GM18505 (cell line): ENCODE data around the gene OSBPL2.
A peak's percentile ranks its signal among the peaks of the same experiment; 100 is the strongest.

ENCODE experiments used
- ATAC-seq: cut with Tn5 transposase; IDR thresholded peaks from one replicate; pipeline ENCODE4 v1.9.1; 2021; ENCODE audit not compliant: unreplicated experiment
- POLR2A ChIP-seq: IDR thresholded peaks from 4 replicates; pipeline ENCODE4 v1.6.1; 2011; ENCODE audit warnings: borderline replicate concordance; ENCODE audit not compliant: insufficient read depth, insufficient read length; ENCODE audit errors: extremely low read depth

The OSBPL2 gene

DNA sequence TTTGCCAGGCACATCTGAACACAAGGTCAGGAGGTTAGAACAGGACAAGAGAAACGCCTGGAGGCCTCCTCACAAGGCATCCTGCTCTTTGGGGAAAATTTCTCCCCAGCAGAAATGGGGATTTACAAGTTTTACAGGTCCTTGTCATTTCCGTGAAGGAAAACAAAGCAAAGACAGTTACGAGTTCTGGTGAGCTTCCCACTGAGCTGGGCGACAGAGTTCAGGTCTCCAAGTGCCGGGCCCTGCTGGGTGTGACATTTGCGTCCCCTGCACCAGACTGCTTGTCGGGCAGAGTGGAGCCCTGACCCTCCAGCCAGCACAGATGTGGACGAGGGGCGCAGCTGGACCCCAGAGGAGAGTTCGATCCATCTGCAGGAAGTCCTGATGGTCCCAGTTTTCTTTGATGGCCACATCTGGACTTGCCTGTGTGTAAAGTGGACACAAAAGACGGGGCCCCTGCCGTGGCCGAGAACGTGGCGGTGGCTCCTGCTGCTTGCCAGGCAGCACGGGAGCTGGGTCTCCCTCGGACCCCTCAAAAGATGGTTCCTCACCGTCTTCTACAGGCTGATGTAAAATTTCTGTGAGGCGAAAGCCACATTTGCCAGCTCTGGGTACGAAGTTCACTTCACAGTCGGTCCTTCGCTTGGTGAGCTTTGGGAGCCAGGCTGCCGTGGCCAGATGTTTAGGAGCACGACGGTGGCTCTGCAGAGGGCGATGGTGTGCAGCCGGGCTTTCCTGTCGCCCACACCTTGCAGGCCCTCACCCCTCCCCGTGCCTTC lies 59.3 kb downstream of the OSBPL2 start:
- TF ChIP-seq POLR2A: no peak
- no peak for ATAC-seq

DNA sequence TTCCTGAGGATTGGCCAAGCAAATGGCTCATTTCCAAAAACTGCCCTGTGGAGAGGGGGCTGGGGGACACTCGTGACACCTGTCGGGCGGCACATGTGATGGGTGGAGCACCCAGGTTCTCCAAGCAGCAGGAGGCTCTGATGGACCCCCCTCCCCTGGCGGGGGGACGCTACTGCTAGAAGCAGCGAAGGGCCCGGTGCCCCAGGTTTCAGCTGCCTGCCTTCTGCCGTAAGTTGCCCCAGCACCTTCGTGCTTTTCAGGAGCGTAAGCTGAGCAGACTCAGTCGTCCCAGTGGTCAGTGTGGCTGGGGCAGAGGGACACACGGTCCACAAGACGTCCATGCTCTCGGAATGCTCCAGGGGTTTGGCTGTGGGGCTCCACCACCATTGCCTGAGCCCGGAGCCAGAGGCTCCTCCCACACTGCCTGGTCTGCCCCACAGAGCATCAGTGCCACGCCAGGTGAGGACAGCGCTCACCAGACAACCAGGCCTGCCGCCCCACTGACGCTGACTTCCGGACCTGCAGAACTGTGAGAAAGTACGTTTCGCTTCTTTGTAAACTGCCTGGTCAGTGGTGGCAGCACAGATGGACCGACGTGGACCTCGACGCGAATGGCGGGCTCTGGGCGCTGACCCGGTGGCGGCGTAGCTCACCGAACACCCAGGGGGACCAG lies 60.4 kb downstream of the OSBPL2 start:
- no peak for TF ChIP-seq POLR2A
- no peak for ATAC-seq

DNA sequence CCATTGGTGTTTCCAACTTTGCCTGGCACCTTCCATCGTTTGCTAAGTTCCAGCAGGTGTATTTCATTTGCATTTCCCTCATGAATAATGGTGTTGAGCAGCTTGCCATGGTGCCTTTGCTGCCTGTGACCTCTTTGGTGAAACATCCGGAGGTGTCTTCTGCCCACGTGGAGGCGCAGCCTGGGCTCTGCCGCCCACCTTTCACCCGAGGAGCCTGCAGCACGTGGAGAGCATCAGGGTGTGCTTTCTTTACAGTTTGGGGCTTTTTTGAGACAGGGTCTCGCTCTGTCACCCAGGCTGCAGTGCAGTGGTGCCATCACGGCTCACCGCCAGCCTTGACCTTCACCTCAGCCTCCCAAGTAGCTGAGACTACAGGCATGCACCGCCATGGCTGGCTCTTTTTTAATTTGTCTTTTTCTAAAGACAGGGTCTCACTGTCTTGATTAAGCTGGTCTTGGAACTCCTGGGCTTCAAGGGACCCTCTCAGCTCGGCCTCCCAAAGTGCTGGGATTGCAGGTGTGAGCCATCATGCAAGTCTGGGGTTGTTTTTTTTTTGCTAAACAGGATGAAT lies 61.4 kb downstream of the OSBPL2 start:
- no peak for TF ChIP-seq POLR2A
- ATAC-seq: no peak

DNA sequence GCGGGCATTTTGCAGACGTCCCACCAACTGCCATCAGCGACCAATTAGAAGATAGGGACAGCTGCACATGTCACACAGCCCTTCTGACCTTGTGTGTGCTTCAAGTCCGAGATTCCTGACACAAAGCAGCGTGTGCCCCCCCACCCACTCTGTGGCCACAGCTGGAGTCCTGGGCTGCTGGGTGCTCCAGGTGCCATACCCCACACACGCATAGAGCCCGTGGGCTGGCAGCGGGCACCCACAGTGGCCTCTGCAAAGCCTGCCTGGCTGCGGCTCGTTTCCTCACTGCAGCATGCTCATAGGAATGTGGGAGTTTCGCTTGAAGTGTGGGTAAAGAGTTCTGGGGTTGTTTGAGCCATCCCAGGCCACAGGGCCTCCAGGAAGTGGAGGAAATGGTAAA lies 62.0 kb downstream of the OSBPL2 start:
- ATAC-seq: no peak
- TF ChIP-seq POLR2A: no peak

DNA sequence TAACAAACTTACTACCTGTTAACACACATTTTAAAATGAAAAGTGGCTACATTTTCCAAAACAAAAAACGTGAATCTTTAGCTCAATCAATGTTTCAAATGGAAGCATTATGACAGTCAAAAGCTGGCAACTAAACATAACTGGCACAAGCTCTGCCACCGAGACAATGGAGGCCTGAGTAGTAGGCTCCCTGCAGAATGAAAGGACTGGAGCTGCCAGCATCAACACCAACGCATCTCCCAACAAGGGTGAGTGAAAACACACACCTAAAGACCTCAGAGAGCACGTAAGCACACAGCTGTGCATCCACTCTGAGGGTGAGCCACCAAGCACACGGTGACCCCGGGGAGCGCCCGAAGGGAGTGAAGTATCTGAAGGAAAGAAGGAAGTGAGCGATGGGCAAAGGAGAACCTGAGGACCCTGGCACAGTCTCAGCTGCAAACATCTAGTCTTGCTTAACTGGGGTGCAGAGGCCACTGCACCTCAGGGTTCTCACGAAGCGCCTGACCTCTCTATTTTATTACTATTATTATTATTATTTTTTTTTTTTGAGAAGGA lies 62.9 kb downstream of the OSBPL2 start:
- ATAC-seq: no peak
- TF ChIP-seq POLR2A: no peak

DNA sequence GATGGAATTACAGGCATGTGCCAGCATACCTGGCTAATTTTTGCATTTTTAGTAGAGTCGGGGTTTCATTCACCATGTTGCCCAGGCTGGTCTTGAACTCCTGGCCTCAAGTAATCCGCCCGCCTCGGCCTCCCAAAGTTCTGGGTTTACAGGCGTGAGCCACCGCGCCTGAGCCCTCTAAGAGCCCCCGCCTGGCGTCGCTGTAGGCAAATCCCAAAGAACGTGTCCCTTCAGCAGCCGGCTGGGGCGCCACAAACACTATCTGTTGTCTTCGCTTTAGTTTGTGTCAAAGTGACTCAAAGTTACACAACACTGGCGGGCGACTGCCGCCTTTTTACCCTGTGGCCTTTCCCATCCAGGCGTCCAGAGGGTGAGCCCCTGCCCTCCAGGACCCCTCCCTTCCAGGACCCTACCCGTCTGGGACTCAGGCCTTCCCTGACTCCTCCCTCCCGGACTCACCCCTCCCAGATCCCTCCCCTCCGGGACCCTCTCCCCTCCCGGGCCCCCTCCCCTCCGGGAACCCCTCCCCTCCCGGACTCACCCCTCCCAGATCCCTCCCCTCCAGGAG lies 63.5 kb downstream of the OSBPL2 start:
- ATAC-seq: peak; percentile 34
- TF ChIP-seq POLR2A: peak; percentile 11

DNA sequence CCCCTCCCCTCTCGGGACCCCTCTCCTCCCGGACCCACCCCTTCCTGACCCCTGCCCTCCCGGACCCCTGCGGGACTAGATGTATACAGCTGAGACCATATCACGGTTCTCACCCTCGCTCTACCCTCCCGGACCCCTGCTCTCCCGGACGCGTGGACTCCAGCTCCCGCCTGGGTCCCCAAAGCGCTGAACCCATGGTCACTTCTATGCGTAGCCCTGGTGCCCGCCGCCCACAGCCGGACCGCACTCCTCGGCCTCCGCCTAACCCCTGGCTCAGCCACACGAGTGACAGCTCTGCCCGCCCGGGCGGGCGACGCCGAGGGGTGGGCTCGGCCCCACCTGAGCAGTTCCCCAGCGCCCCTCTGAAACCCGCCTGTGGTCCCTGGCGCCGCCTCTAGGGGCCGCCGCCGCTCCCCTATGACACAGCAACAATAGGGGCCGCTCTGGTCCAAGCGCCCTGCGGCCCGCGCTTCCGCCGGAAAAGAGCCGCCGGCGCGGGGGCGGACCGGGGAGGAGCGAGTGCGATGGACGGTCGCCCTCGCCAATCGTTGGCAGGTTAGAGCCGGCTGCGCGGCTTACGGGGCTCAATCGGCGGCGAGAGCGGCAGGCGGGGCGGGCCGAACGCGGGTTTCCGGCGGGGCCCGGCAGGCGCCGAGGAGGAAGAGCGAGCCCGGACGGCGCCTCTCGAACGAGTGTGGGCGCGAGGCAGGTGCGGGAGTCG lies 64.2 kb downstream of the OSBPL2 start, which contains the start of gene ADRM1:
TSS of gene ADRM1 (plus strand) at position 657 of the 721 bp plus-strand sequence. CDS start 572 bp downstream, outside the sequence.
- peak; percentile 84 for ATAC-seq
- peak; percentile 81 for TF ChIP-seq POLR2A

DNA sequence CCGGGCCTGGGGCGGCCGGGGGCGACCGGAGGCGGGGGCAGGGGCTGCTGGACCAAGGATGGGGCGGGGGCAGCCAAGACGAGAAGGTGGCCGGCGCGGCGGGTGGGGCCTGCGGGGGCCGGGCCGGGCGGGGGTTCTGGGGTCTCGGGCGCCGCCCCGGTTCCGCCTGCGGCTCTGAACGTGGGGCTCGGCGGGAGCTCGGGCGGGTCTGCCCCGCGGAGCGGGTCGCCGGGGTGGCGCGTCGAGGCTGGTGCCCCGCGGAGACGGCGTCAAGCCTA lies 64.7 kb downstream of the OSBPL2 start:
- TF ChIP-seq POLR2A: no peak
- no peak for ATAC-seq

DNA sequence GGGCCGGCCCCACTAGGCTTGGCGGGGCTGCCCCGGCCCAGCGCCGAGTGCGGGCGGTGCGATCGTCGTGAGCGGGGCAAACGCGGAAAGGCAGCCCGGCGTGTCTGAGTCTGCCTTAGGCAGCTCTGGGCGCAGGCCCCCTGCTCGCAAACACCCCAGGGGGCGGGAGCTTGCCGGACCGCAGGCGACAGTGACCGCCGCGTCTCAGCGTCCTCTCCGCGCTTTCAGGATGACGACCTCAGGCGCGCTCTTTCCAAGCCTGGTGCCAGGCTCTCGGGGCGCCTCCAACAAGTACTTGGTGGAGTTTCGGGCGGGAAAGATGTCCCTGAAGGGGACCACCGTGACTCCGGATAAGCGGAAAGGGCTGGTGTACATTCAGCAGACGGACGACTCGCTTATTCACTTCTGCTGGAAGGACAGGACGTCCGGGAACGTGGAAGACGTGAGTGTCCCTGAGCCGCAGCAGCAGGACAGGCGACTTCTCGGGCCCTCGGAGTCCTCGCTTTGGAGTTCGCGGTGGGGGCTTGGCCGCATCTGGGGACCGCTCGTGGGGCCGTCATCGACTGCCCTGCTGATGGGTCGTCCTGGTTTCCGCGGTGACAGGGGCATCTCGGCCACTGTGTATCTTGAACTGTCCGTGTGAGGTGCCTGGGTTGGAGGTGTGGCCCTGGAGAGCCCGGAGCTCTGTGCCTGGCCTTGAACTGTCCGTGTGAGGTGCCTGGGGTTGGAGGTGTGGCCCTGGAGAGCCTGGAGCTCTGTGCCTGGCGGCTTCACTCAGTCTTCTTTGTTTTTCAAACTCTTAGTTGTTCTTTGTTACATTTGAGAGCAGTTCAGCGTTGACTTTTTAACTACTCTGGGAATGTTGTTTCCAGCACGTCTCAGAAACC lies 65.3 kb downstream of the OSBPL2 start:
- ATAC-seq: peak; percentile 9
- no peak for TF ChIP-seq POLR2A

DNA sequence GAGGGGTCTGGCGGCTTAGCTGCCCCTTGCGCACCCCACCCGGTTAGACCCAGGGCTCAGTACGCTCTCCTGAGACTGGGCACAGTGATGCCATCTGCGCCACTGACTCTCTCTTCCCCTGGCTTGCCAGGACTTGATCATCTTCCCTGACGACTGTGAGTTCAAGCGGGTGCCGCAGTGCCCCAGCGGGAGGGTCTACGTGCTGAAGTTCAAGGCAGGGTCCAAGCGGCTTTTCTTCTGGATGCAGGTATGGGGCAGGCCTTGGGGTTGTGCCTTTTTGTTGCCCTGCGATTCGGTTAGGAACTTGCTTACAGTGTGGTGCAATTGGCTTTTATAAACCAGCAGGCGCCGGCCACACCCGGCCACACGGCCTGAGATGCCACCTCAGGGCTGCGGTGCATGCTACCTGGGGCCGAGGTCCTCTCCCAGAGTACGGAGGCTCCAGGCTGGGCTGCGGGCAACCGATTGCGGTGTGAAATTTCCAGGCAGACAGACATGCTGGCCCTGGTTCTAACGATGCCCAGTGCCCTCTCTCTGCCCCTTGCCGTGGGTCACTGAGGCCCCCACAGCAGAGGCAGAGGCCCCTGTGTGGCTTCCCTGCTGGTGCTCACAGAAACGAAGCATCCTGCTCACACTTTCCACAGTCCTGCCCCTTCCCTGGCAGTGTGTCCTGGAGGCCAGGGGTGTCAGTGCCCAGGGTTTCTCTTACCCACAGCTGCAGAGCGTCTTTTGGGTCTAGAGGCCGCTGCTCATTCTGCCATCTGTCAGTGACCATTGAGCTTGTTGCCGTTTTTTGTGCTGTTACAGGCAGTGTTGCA lies 66.2 kb downstream of the OSBPL2 start:
- no peak for ATAC-seq
- no peak for TF ChIP-seq POLR2A

DNA sequence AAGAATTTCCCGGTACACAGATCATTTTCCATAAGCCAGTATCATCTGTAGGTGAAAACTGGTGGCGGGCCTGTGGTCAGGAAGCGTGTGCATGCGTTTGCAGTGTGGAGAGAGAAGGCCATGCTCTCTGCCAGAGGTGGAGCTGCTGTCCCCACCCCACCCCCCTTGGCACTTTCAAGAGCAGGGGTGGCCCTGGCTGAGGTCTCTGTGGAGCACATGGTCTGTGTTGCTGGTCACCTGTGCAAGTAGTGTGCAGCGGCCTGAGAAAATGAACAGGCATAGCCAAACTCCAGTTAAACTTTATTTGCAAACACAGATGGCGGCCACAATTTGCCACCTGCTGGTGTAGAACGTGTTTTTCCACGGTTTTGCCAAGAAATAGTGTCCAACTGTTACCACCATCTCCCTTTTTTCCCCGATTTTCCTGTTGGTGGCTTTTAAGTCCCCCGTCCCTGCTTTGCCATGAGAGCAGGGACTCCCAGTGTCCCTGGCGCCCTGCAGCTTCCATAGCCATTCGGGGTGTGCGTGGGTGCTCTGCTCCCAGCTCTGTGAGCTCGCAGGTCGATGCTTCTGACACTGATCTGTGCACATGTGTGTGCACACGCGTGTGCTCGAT lies 66.9 kb downstream of the OSBPL2 start:
- TF ChIP-seq POLR2A: no peak
- no peak for ATAC-seq

DNA sequence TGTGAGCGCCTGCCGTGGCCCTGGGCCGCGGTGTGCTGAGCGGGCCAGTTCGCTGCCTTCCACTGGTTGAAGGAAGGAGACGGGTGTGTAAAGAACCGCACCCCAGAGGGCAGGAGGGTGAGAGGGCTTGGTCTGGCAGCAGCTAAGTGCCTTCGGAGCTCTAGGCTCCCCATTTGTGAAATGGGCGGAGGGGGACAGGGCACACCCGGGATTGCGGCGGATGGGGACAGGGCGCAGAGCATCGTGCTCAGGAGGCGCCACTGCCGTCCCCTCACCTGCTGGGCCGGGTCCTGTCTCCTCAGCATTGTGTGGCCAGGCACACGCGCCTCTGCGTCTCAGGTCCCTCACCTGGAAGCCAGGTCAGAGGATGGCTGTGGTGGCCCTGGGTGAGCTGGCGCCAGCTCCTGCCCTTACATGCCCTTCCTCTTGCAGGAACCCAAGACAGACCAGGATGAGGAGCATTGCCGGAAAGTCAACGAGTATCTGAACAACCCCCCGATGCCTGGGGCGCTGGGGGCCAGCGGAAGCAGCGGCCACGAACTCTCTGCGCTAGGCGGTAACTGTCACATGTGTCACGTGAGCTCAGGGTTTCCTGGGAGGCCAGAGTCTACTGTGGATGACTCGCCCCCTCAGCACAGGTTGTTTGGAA lies 67.6 kb downstream of the OSBPL2 start:
- no peak for TF ChIP-seq POLR2A
- no peak for ATAC-seq
